GM18951 (cell line): ENCODE results near the gene RHEB.

Experiments used
- POLR2A ChIP-seq: IDR thresholded peaks from 4 replicates; pipeline ENCODE4 v1.6.1; 2011; ENCODE audit warnings: mild to moderate bottlenecking; ENCODE audit not compliant: insufficient read length, insufficient read depth; ENCODE audit errors: extremely low read depth
- in situ Hi-C: fragments of 300-500 bp; cut with MboI; formaldehyde crosslinking; loops from one replicate; pipeline ENCODE4 v1.12.0; 2022; ENCODE audit warnings: low sequenced_read_pairs, mixed read lengths, inconsistent platforms; ENCODE audit not compliant: unreplicated experiment

Gene RHEB

GRCh38 chr7:151462306-151462779 is 57.4 kb downstream of the RHEB start:
- TF ChIP-seq POLR2A: no peak
- in situ Hi-C loops: no loop called here

GRCh38 chr7:151461942-151462230 is 57.8 kb downstream of the RHEB start:
- in situ Hi-C loops: no loop called here
- TF ChIP-seq POLR2A: no peak

DNA sequence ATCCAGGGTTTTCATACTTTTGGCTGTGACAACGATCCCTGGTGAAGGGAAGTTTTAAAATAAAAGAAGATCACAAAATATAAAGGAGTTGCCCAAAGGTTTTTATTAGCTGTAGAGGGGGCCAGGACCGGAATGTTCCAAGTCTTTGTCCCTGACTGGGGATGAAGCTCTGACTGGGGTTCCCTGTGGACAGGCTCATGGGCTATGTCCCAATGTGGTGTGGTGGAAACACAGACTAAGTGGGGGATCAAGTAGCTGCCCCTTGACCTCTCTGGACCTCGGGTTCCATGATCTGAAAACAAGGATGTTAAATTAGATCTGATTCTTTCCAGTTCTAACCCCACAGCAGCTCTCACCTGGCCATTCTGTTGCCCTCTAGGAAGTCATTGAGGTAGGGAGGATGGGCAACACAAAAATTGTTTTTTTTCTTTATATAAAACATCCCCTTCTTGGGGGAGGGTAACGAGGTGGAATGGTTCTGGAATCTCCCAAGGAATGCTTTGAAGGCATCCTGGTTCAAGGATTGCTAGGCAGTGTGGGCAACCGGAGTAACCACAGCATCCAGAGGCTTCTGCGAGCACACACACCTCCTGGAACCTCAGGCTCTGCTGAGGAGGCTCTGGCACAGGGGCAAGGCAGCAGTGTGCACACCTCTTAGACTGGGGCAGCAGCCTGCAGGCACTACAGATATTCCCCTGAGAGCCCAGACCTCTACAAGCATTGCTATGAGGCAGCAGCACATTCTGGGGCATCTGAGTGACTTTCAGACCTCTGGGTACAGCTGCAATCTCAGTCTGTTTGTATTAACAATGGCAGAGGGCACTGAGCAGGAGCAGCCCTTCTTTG is 58.4 kb downstream of the RHEB start:
- no peak for TF ChIP-seq POLR2A

GRCh38 chr7:151460474-151460855 is 59.2 kb downstream of the RHEB start:
- TF ChIP-seq POLR2A: no peak
- in situ Hi-C loops: no loop called here

More for the DNA sequence above, 58.4 kb downstream of the RHEB start:
- in situ Hi-C loops: no loop called here

DNA sequence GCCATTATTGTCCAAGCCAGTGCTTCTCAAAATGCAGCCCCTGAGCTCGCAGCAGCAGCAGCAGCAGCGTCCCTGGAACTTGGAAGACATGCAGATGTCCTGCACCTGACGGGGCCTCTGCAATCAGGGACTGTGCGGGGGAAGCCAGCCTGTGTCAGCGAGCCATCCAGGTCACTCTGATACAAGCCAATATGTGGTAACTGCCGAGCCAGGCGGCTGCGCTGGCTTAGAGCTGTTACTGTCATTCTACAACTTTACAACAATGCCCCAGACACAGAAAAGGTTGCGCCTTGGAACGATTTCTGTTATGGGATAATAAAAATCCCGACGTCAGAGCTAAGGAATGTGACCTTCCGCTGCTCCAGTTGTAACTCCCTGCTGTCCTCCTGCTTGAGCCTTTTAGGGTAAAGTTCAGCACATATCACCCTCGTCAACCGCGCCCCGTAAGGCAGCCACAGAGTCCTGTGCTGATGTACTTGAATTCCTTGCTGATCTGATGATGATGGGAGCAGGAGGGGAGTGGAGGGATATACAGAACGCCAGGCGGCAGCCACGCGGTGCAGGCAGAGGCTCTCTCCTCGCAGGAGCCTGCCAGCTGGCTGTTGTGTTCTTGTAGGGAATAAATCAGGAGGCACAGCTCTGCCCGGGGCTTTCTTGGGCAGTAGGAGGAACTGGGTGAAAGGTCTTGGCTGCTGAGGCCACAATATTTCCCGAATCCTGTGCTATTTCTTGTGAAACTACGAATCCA is 59.8 kb downstream of the RHEB start:
- no peak for TF ChIP-seq POLR2A
- in situ Hi-C loops: no loop called here

DNA sequence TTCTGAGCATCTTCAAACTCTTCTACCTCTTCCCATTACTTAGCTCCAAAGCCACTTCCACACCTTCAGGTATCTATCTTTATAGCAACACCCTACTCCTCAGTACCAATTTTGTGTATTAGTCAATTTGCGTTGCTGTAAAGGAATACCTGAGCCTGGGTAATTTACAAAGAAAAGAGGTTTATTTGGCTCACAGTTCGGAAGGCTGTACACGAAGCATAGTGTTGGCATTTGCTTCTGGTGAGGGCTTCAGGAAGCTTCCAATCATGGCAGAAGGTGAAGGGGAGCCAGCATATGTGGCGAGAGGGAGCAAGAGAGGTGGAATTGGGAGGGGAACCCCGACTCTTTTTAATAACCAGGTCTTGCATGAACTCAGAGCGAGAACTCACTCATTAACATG is 62.2 kb downstream of the RHEB start:
- TF ChIP-seq POLR2A: no peak
- in situ Hi-C loops: no loop called here

GRCh38 chr7:151456782-151457181 is 62.9 kb downstream of the RHEB start:
- no peak for TF ChIP-seq POLR2A
- in situ Hi-C loops: no loop called here

DNA sequence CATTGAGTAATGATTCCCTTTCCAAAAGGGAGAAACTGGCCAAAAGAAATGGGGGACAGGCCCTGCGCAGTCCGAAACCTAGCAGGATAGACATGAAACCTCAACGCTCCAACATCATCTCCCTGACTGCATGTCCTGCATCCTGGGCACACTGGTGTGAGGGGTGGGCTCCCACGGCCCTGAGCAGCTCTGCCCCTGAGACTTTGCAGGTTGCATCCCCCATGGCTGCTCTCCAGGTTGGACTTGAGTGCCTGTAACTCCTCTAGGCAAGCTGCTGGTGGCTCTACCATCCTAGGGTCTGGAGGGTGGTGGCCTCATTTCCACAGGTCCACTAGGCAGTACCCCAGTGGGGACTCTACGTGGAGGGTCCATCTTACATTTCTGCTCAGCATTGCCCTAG is 63.4 kb downstream of the RHEB start:
- in situ Hi-C loops: no loop called here
- TF ChIP-seq POLR2A: no peak

- in situ Hi-C loops: no loop called here
These were observed 64.0 kb downstream of the RHEB start for GRCh38 chr7:151455690-151456089.

DNA sequence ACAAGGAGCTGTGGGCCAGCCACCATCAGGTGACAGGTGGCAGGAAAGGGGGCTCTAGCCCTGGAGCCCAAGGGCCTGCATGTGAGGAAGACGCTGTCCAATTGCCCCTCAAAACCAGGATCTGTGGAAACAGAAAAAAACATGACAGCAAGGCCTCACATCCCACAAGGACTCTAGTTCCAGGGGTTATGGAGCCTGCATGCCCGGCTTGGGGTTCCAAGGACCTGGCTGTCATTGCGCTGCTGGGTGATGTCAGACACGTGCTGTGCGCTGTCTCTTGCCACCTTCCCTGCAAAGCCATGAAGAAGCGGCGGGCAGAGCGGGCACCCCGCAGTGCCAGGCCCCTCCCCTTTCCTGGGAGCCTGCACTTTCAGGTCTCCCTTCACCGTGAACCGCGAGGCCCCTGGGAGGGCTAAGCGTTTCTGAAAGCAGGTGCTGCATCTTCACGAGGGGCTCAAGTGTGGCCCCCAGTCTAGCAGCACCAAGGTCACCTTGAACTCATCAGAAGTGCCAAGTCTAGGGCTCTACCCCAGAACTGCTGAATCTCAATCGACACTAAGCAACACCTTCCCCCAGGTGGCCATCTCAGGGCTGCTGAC is 64.7 kb downstream of the RHEB start:
- TF ChIP-seq POLR2A: no peak
- in situ Hi-C loops: no loop called here

More at GRCh38 chr7:151455690-151456089, 64.0 kb downstream of the RHEB start:
- TF ChIP-seq POLR2A: no peak

GRCh38 chr7:151454305-151454704 is 65.4 kb downstream of the RHEB start:
- in situ Hi-C loops: no loop called here
- no peak for TF ChIP-seq POLR2A

- no peak for TF ChIP-seq POLR2A
- in situ Hi-C loops: no loop called here
These were observed 66.3 kb downstream of the RHEB start for GRCh38 chr7:151453326-151453791.

DNA sequence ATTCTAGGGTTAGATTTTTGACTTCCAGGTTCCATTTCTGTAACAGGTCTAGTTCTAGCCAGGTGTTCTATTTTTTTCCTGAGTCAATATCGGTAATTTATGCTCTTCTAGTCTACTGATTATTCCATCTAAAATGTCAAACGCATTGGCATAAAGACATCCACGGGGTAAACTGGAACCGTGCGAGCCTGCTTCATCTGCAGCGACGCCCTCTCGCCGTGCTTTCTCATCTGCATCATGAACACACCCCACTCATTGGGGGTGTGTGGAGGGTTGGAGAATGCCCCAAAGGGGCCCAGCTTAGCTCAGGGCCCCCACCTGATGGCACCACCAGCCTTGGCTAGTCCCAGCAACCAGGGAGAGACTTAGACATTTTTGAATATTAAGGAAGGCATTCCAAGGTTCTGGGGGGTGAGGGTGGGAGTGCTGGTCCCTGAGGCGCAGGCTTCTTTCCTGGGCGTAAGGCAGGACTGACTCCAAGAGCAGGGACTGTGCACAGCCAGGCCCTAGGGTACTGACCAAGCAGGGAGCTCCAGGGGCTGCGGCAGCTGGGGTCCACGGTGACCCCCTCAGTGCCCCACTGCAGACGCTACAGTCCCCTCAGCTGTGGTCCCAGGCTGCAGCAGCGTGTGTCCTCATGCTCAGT is 66.9 kb downstream of the RHEB start:
- in situ Hi-C loops: no loop called here
- no peak for TF ChIP-seq POLR2A
